T-helper 1 cell treated with Interleukin-12 subunit alpha and Interleukin-12 subunit beta and Interleukin-4 antibody, amounts not matched to agents 30 μg/mL and 1 μg/mL, for 36 hours (primary cell): ENCODE data around the gene TSPAN14.

ENCODE experiments used
- H3K27ac Mint-ChIP-seq: one replicate; pipeline ENCODE4 v1.8.0; 2021; ENCODE audit warnings: mild to moderate bottlenecking, mixed read lengths
- H3K27me3 Mint-ChIP-seq: one replicate; pipeline ENCODE4 v1.8.0; 2021; ENCODE audit warnings: low read depth, mixed read lengths
- H3K36me3 Mint-ChIP-seq: one replicate; pipeline ENCODE4 v1.8.0; 2021; ENCODE audit warnings: low read depth, mixed read lengths
- H3K4me1 Mint-ChIP-seq: one replicate; pipeline ENCODE4 v1.8.0; 2021; ENCODE audit warnings: low read depth, mixed read lengths
- H3K4me3 Mint-ChIP-seq: one replicate; pipeline ENCODE4 v1.8.0; 2021; ENCODE audit warnings: mild to moderate bottlenecking, moderate library complexity, mixed read lengths
- H3K9me3 Mint-ChIP-seq: one replicate; pipeline ENCODE4 v1.8.0; 2021; ENCODE audit warnings: mixed read lengths

The TSPAN14 gene

DNA sequence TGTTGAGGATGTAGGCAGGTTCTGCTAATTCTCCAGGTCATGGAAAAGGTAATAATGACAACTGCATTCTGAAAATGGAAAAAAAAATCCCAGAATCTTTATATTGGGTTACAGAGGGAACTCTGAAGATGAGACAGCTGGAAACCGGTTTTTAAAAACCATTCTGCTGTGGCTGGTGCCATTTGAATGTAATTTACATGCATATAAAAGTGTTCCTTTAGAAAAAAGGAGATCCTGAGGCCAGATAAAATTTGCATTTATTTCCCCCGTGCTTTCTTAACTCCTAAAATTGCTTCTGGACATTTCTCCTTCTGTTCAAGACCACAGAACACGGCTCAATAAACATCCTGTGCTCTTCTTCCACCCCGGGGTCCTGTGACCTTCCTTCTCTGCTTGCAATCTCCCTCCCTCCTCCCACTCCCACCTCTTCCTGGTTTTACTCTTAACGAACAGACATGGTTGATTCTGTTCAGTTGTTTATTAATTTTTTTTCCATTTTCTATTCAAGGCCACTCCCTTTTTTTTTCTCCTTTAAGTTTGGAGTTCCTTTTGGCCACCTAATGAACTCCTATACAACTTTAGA is 125.2 kb downstream of the TSPAN14 start:
- no peak overlapping the region for H3K4me3 Mint-ChIP-seq
- no peak overlapping the region for H3K27ac Mint-ChIP-seq
- no peaks in the 10 kb centered on the region for H3K36me3 Mint-ChIP-seq
- H3K9me3 Mint-ChIP-seq = peaks cover 4% of the 10 kb centered on the region
- H3K4me1 Mint-ChIP-seq = peaks cover 4% of the 10 kb centered on the region
- H3K27me3 Mint-ChIP-seq = peaks cover 25% of the 10 kb centered on the region

DNA sequence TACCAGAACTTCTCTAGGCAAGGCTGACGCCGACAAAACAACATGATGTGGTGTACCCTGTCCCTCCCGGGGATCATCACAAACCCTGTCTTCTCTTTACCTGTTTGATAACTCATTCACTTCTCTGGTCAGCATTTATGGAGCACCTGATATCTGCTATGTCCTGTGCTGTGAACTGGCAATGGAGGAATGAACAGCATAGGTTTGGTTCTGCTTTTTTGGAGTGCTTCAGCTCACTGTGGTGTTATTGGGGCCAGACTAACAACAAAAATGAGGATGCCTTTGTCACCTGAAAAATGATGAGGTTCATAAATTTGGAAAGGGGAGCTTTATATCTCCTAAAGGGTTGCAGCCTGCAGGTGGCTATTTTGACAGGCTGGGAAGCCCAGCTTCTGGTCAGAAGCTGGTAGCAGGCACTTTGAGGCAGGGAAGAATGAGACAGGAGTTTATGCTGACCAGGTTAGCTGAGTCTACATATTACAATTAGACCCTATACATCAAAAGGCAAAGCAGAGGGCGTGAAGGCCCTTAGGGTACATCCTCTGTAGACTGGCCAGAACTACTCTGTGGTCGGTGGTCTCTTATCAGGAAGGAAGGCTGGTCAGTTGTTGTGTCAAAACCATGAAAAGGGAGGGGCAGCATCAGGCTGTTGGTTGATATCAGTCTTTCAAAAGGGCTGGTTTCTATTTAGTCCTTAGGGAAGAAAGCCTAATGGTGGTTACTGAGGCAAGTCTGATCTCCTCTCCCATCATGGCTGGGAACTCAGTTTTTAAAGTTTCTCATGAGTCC is 125.9 kb downstream of the TSPAN14 start:
- Mint-ChIP-seq H3K4me1 (peaks cover 4% of the 10 kb centered on the region), H3K27me3 (peaks cover 28% of the 10 kb centered on the region), H3K27ac (no peak overlapping the region), H3K36me3 (no peaks in the 10 kb centered on the region), H3K9me3 (peaks cover 4% of the 10 kb centered on the region), H3K4me3 (no peak overlapping the region)

- peaks cover 4% of the 10 kb centered on the region for H3K9me3 Mint-ChIP-seq
- H3K27ac Mint-ChIP-seq = no peak overlapping the region
- no peak overlapping the region for H3K4me3 Mint-ChIP-seq
- H3K36me3 Mint-ChIP-seq = no peaks in the 10 kb centered on the region
- H3K27me3 Mint-ChIP-seq = peaks cover 28% of the 10 kb centered on the region
- H3K4me1 Mint-ChIP-seq = peaks cover 4% of the 10 kb centered on the region
Observed at GRCh38 chr10:80580638-80581468, 126.7 kb downstream of the TSPAN14 start.

DNA sequence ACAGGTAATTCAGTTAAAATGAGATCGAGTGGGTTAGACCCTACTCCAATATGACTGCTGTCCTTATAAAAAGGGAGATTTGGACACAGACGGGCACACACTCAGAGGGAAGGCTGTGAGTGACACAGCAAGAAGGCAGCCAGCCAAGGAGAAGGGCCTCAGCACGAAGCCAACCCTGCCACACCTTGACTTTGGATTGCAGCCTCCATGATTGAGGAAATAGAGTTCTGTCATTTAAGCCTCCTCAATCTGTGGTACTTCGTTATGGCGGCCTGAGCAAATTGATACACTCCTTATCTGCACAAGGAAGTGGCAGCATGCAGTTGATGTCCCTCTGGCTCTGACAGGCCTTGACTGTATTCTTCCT is 127.3 kb downstream of the TSPAN14 start:
- H3K27me3 Mint-ChIP-seq = peaks cover 28% of the 10 kb centered on the region
- H3K4me1 Mint-ChIP-seq = peaks cover 4% of the 10 kb centered on the region
- no peak overlapping the region for H3K27ac Mint-ChIP-seq
- H3K4me3 Mint-ChIP-seq = no peak overlapping the region
- peaks cover 4% of the 10 kb centered on the region for H3K9me3 Mint-ChIP-seq
- H3K36me3 Mint-ChIP-seq = no peaks in the 10 kb centered on the region

GRCh38 chr10:80582286-80582960 is 128.3 kb downstream of the TSPAN14 start:
- Mint-ChIP-seq H3K4me1 (peaks cover 4% of the 10 kb centered on the region), H3K27ac (no peak overlapping the region), H3K27me3 (peaks cover 28% of the 10 kb centered on the region), H3K36me3 (no peaks in the 10 kb centered on the region), H3K9me3 (no peaks in the 10 kb centered on the region), H3K4me3 (no peak overlapping the region)
